ENCODE data around the gene PTGS1.
"Not testable (repeated sequence)": the region's sequence is repeated elsewhere in the genome, so short reads cannot be mapped to it uniquely, and the experiment has no call there.

The PTGS1 gene

GRCh38 chr9:122405304-122406069, 34.7 kb downstream of the PTGS1 start:
- not testable (repeated sequence) for H3K4me1 Mint-ChIP-seq; H3K36me3 Mint-ChIP-seq; DNase-seq (ENCODE audit: low spot score in 2 of 2); H3K27ac Mint-ChIP-seq; H3K9me3 Mint-ChIP-seq; H3K27me3 Mint-ChIP-seq; ATAC-seq (ENCODE audit: low read depth)
- H3K4me3 Mint-ChIP-seq, result peak overlapping the region; percentile 75

GRCh38 chr9:122406070-122406890, 35.5 kb downstream of the PTGS1 start:
- no peak for ATAC-seq (ENCODE audit: low read depth)
- H3K27me3 Mint-ChIP-seq, result no peaks in the 10 kb centered on the region
- H3K27ac Mint-ChIP-seq, result no peak overlapping the region
- peak overlapping the region; percentile 75 for H3K4me3 Mint-ChIP-seq
- no peaks in the 10 kb centered on the region for H3K36me3 Mint-ChIP-seq
- DNase-seq (ENCODE audit: low spot score in 2 of 2), result no peak
- no peaks in the 10 kb centered on the region for H3K9me3 Mint-ChIP-seq
- H3K4me1 Mint-ChIP-seq, result peaks cover 2% of the 10 kb centered on the region

- not testable (repeated sequence) for H3K9me3 Mint-ChIP-seq; ATAC-seq (ENCODE audit: low read depth); H3K4me3 Mint-ChIP-seq
Observed at GRCh38 chr9:122414108-122414507, 43.3 kb downstream of the PTGS1 start.

DNA sequence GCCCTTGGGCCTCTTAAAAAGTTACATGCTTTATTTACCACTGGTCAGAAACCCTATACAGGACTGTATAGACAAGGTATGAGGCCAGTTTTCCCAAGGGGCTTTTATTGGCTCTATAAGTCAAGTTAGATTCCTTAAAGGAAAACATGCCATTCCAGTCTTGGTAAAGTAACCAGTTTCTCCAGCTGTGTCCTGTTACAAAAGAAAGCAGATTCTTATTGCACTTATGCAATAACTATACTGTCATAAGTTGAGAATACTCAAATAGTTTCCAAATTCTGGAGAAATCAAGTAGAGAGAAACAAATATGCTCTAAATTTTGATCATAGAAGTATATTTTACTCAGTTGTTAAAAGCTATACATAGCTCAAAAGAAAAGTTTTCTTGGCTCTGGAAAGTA, 47.2 kb downstream of the PTGS1 start:
- Mint-ChIP-seq H3K4me3 (no peak overlapping the region), H3K36me3 (peaks cover 11% of the 10 kb centered on the region), H3K4me1 (peaks cover 3% of the 10 kb centered on the region), H3K27ac (no peak overlapping the region), H3K9me3 (peaks cover 11% of the 10 kb centered on the region), H3K27me3 (peaks cover 11% of the 10 kb centered on the region)
- DNase-seq (ENCODE audit: low spot score in 2 of 2) (no peak), ATAC-seq (ENCODE audit: low read depth) (no peak)

More at GRCh38 chr9:122414108-122414507, 43.3 kb downstream of the PTGS1 start:
- not testable (repeated sequence) for DNase-seq (ENCODE audit: low spot score in 2 of 2); H3K4me1 Mint-ChIP-seq; H3K36me3 Mint-ChIP-seq; H3K27me3 Mint-ChIP-seq; H3K27ac Mint-ChIP-seq

GRCh38 chr9:122420315-122420714, 49.5 kb downstream of the PTGS1 start:
- no peak for DNase-seq (ENCODE audit: low spot score in 2 of 2)
- no peak for ATAC-seq (ENCODE audit: low read depth)
- Mint-ChIP-seq H3K4me1 (peaks cover under 1% of the 10 kb centered on the region), H3K27ac (no peak overlapping the region), H3K4me3 (no peak overlapping the region), H3K27me3 (peaks cover 20% of the 10 kb centered on the region), H3K9me3 (peaks cover 11% of the 10 kb centered on the region), H3K36me3 (peaks cover 11% of the 10 kb centered on the region)

DNA sequence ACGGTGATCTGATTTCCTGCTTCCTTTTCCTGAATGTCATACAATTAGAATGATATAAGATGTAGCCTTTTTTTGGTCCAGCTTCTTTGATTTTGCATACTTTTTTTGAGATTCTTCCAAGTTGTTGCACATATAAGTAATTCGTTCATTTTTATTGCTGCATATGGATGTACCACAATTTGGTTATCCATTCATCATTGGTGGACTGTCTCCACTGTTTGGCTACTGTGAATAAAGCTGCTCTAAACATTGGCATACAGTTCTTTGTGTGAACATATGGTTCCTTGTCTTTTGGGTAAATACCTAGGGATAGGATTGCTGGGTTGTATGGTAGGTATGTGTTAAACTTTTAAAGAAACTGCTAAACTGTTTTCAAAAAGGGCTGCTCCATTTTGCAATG, 54.3 kb downstream of the PTGS1 start:
- ATAC-seq (ENCODE audit: low read depth) (no peak), DNase-seq (ENCODE audit: low spot score in 2 of 2) (no peak)
- peaks cover 13% of the 10 kb centered on the region for H3K9me3 Mint-ChIP-seq
- no peak overlapping the region for H3K27ac Mint-ChIP-seq
- peaks cover 19% of the 10 kb centered on the region for H3K27me3 Mint-ChIP-seq
- H3K36me3 Mint-ChIP-seq, result peaks cover 14% of the 10 kb centered on the region
- peaks cover 4% of the 10 kb centered on the region for H3K4me1 Mint-ChIP-seq
- H3K4me3 Mint-ChIP-seq, result no peak overlapping the region

DNA sequence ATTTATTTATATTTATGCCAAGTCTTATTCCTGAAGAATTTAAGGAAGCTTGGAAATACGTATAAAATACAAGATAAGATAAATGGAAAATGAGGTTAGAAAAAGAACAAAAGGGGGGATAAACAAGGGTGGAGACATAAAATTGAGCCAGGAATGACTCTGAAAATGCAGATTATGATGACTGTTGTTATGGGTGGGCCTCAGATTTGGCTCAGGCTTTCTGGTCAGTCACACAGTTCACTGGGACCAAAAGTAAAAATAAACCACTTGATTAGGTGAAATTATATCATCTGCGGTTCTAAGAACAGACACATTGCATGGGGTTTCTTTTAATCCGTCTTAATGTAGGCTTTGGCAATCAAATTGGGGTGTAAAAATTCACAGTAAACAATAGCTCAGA, 55.9 kb downstream of the PTGS1 start:
- no peak for DNase-seq (ENCODE audit: low spot score in 2 of 2)
- Mint-ChIP-seq H3K27me3 (peaks cover 17% of the 10 kb centered on the region), H3K4me3 (no peak overlapping the region), H3K9me3 (peaks cover 10% of the 10 kb centered on the region), H3K27ac (no peak overlapping the region), H3K36me3 (peaks cover 12% of the 10 kb centered on the region), H3K4me1 (peaks cover 4% of the 10 kb centered on the region)
- ATAC-seq (ENCODE audit: low read depth), result no peak

DNA sequence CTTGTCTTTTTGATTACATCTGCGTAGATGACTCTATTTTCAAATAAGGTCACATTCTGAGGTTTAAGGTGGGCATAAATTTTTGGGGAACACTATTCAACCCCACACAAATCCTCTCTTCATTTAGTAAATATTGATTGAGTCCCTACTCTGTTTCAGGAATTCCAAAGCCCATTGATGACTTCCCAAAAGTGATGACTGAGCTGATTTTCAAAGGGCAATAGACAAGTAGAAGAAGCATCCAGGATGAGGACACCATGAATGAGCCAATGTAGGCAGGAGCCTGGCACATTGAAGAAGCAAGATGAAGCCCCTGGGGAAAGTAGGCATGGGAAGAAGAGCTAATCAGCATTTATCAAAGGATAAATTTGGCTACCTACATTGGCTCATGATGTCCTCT, 71.7 kb downstream of the PTGS1 start:
- Mint-ChIP-seq H3K9me3 (peaks cover 1% of the 10 kb centered on the region), H3K27ac (no peak overlapping the region)
- DNase-seq (ENCODE audit: low spot score in 2 of 2), result no peak

DNA sequence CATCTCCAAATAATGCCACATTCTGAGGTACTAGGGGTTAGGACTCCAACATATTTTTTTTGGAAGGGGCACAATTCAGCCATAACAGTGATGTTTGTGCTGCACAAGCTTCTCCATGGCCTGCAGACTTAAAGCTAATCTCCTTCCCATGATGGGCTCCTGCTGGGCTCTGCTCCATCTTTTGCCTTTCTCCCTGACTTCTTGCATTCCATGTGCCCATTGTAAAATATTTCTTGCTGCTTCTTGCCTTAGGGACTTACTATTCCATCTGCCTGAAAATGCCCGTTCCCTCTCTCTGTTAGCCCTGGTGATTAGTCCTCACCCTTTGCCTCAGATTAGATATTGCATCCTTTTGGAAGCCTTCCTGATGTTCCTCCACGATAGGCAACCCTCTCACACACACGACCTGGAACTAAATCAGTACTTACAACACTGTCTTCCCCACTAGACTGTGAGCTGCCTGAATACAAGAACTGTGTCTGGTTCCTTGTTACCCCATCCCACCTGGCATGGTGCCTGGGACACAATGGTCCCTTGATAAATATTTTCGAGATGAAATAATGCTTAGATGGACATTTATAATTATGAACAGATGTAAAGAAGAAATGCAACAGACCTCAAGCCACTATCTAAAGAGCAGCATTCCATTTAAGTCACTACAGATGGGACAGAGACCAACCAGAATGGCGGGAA, 73.4 kb downstream of the PTGS1 start:
- no peak for DNase-seq (ENCODE audit: low spot score in 2 of 2)
- peaks cover 11% of the 10 kb centered on the region for H3K27me3 Mint-ChIP-seq

More for the DNA sequence above, 71.7 kb downstream of the PTGS1 start:
- H3K27me3 Mint-ChIP-seq, result peaks cover 11% of the 10 kb centered on the region
- ATAC-seq (ENCODE audit: low read depth), result no peak
- no peak overlapping the region for H3K4me3 Mint-ChIP-seq
- H3K36me3 Mint-ChIP-seq, result no peaks in the 10 kb centered on the region
- no peaks in the 10 kb centered on the region for H3K4me1 Mint-ChIP-seq

More for the DNA sequence above, 73.4 kb downstream of the PTGS1 start:
- no peak for ATAC-seq (ENCODE audit: low read depth)
- no peak overlapping the region for H3K4me3 Mint-ChIP-seq
- H3K36me3 Mint-ChIP-seq, result no peaks in the 10 kb centered on the region
- H3K4me1 Mint-ChIP-seq, result no peaks in the 10 kb centered on the region
- H3K9me3 Mint-ChIP-seq, result peaks cover 1% of the 10 kb centered on the region
- H3K27ac Mint-ChIP-seq, result no peak overlapping the region

Measured in memory B cell (primary cell).